Measurements from ENCODE around the gene L1CAM.

The L1CAM gene

GRCh38 chrX:153875391-153876111, 10.4 kb downstream of the L1CAM start:
- DNase-seq = no peak

DNA sequence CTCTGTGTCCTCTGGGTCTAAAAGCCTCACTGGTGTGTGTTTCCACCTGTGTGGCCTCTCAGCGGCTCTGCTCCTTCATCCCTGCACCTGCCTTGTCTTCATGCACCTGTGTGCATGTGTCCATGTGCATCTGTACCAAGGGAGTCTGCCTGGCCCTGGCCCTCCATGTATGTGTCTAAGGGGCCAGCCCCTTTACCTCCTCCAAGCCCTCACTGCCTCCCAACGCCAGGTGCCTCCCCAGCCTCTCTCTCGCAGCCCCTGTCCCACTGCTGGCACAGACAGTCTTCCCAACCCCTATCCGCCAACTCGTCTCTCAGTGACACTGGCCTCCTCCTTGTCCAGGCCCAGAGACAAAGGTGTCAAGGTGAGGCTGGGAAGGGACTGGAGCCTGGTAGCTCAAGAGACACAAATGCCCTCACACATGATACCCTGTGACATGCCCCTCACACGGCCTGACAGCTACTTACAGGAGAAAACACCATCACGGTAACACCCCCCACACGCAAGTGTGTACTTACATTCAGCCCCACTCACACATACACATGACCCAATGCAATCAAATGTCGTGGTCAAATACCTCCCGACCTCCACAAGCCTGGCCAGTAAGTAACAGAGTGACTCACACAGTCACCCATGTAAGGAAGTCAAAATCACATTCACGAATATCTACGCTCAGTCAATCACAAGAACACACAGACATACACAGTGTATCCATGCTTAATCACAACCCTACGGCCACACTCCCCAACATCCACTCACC, 11.4 kb downstream of the L1CAM start:
- DNase-seq = no peak

DNA sequence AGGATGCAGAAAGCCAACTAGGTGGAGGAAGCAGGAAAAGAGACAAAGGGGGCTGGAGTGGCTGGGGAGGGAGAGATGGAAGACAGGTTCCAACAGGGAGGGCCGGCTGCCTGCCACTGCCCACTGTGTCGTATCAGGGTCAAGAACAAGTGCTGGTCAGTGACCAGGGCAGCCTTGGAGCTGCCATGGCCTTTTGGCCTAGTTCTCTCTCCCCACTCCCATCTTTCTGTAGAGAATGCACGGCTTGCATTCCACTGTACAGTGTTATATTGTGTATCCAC, 11.9 kb downstream of the L1CAM start:
- no peak for DNase-seq

DNA sequence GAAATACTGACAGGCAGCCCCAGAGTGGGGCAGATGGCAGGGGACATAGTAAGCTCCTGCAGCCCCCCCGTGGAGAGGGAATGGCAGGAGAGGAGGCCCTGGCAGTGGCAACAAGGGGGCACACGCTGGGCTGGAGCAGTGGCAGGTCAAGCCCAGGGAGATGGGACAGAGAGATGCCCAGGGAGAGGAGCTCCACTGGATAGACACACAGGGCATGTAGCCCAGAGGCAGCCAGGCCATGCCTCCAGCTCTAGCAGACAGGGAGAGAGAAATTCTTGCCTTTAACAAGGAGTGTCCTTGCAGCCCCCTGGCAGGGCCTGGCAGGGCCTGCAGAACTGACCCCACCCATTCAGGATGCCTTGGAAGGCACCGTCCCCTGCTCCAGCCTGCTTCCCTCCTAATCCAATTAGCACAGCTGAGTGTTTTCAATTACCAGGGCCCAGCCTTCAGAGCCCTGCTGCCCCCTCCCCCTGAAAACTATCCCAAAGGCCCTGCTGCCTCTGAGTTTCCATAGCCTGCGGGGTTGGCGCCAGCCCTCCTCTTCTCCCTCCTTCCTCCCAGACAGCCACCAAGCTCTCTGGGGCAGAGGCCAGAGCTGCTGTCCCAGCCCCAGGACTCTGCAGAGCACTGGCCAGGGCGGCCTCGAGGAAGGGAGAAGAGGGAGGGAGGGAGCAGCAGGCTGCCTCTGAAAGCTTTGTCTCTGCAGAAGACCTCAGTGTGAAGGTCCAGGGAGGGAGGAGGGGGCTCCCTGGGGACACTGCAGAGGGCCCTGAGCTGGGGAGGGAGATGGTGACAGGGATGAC, 12.5 kb downstream of the L1CAM start:
- no peak for DNase-seq

GRCh38 chrX:153871946-153872878, 13.8 kb downstream of the L1CAM start:
- DNase-seq = no peak

DNA sequence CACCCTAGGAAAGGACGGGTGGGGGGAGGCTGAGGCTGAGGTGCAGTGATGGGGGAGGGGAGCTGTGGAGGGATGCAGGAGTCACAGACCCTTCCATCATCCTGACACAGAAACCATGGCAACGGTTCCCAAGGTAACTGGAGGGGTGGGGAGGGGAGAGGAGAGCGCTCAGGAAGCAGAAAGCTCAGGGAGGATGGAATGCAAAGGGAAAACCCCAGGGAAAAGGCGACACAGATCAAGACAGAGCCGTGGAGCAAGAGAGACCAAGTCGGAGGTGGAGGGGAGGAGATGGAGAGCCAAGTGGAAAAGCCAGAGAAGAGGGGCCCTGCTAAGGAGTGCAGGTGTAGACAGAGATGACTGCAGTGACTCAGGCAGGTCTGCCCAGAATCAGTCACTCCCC, 14.5 kb downstream of the L1CAM start:
- DNase-seq = no peak

DNA sequence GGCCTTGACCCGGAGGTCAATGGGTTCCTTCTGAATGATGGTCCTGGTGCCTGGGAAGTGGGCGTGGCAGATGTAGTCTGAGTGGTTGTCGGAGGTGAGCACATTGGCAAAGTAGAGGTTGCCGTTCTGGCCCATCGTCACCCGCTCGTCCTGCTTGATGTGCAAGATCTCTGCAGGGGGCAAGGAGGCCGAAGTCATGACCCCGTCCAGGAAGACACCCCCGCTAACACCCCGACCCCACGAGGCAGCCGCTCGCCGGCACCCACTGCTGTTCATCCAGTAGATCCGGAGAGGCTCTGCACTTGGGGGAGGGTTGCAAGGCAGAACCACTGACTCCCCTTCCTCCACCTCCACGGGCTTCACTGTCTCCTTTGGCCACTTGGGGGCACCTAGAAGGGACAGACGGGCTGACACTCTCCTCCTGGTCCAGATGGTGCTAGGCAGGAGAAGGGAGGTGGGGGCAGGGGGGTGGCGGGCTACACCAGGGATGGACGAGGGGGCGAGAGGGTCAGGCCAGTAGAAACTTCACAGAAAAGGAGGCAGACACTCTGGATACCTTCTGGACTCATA, 15.1 kb downstream of the L1CAM start:
- DNase-seq = no peak

GRCh38 chrX:153870288-153870690, 15.7 kb downstream of the L1CAM start:
- DNase-seq = no peak

GRCh38 chrX:153869473-153870287, 16.3 kb downstream of the L1CAM start:
- DNase-seq = no peak

DNA sequence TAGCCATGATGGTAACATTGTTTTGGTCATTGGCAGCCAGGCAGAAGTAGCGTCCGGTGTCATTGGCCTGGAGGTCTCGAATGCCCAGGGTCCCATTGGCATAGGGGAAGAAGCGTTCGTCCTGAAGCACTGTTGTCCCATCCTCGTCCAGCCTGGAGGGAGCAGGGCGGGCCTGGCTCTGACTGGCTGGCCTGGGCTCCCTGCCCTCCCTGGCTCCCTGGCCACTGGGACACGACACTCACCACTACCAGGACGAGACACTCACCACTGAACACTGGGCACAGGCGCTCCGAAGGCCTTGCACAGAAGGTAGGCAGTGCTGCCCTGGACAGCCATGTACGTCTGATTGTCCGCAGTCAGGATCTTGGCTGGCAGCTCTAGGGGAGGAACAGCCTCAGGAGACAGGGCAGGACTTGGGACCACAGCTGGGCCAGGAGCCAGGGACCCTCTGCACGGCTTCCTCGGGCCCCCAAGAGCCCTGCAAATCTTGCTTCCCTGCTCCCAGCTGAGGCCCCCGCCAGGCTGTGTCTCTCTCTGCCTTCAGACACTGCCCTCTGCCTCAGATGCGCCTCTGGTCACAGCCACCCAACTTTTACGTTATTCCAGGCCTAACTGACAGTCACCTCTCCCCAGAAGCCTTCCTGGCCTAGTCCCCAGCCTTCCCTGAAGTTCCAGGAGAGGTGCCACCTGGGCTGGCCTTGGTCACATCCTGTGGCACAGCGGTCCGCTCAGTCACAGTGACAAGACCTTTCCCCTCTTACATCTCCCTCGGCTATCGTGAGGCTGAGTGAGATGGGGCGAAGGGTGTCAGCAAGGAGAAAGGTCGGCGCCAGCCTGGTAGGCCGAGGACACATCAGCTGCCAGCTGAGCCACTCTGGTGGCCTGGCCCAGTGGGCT, 17.1 kb downstream of the L1CAM start:
- DNase-seq = no peak

DNA sequence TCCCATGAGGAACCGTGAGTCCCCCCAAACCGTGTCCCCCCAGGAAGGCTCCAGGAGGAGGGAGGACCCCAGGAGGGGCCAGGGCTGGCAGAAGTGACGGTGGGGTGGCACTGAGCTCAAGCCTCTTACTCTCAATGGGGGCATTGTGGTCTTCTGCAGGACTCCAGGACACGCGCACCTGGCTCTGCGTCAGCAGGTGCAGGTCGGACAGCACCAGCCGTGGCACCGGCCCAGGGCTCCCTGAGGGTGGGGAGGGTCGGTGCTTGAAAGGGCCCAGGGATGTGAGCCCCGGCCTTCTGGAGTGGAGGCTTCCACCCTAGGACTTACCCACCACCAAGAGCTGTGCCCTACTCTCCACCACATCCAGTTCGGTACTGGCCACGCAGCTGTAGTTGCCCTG, 18.3 kb downstream of the L1CAM start:
- no peak for DNase-seq

DNA sequence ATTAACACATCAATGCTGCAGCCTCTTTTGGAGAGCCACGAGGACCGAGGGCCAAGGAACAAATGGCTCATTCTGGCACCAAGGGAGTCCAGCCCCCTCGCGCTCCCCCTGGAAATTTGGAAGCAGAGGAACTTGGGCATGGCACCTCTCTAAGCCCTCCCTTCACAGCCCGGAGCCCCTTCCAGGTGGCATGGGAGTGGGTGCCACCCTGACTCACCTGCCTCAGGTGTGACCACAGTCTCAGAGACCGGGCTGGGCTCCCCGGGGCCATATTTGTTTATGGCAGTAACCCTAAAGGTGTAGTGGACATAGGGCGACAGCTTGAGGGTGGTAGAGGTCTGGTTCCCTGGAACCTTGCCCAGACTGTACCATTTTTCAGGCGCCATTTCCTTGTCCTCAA, 18.8 kb downstream of the L1CAM start:
- DNase-seq = no peak

DNA sequence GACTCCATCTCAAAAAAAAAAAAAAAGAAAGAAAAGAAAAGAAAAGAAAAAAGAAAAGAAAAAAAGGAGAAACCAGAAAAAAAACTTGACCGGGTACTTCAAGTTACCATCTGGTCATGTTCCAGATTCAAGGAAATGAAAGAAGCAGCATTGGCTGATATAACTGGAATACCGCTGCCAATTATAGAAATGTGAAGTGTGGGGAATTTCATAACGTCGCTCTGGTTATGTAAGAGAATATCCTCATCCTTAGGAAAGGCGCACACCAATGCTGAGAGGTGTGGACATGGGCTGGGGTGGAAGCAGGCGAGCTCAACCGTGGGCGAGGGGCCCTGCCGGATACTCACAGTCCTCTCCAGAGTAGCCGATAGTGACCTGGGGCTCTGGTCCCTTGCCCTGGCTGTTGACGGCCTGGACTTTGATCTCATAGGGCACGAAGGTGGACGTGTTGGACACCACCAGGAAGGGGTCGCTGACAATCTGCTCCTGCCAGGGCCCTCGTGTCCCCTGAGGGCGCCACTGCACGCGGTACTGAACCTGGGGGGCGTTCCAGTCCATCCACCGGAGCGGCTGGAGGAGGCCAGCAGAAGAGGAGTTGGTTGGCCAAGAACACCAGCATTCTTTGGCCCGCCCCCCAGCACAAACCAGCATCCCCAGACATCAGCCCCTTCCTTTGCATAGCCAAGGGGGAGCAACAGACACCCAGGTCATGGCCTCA, 19.5 kb downstream of the L1CAM start:
- DNase-seq = no peak

GRCh38 chrX:153865685-153866084, 20.3 kb downstream of the L1CAM start:
- no peak for DNase-seq

DNA sequence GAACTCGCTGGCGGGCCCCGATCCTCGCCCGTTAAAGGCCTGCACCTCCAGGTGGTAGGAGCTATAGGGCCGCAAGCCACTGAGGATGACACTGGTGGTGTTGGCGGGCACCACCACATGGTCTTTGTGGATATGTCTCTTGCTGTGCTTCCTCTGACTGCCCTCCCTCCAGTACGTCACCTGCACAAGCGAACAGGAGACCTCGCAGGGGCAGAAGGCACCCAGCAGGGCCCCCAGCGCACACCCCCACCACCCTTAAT, 20.7 kb downstream of the L1CAM start:
- no peak for DNase-seq

DNA sequence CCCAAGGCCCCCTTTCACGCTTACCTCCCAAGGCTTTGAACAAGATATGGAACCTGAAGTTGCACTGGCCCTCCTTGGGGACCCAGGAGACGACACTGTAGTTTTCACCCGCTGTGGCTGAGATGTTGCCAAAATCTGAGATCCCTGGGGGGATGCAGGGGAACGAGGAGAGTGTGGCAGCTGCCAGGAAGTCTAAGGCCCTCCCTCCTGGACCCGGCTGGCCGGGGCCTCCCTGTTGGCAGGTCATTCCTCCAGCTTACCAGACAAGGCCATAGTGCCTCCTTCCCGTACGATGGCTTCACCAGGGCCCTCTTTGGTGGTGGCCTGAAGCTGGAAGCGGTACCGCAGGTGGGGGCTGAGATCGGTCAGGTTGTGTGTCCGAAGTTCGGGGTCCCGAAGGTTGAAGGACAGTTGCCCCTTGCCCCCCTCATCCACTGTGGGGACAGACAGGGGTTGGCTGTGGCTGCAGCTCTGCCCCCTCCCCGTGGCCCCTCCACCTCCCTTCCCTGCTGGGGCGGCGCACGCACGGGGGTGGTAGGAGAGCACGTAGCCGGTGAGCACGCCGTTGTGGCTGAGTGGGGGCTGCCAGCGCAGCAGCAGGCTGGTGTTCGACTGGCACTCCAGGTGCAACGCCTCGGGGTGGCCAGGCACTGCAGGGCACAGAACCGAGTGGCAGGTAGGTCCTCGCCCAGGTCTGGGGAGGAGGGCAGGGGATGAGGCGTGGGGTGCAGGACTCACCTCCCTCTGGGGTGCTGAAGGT, 21.2 kb downstream of the L1CAM start:
- DNase-seq = no peak

GRCh38 chrX:153864101-153864500, 21.9 kb downstream of the L1CAM start:
- DNase-seq = no peak

DNA sequence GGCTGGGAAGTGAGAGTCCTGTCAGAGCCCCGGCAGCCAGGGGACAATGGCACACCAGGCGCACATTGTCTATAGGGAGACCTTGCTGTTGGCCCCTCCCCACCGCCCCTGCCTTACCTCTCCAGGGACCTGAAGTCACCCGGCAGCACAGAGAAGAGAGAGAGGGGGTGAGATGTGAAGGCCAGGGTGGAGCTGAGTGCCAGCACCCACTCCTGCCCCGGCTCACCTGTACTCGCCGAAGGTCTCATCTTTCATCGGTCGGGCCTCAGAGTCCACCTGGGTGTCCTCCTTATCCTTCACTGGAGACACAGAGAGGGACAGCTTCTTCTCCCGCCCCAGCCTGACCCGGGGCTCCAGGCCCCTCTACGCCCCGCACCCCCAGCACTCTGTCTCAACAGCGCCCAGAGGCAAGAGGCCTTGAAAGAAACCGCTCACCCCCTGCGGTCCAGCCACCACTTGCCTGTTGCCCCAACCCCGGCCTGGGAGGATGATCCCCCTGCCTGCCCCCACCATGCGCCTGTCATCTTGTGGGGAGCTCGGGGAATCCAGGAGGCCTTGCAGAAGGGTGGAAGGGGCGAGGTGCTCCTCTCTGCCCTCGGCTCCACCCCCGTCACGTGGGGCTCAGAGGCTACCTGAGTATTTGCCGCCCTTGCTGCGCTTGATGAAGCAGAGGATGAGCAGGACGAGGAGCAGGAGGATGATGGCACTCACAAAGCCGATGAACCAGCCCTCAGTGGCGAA, 22.6 kb downstream of the L1CAM start:
- no peak for DNase-seq

Measured in NCI-H1048 (cell line).